H7 (cell line): ENCODE results near the gene GPR17. TPM values are rescaled to one million over a fixed set of nuclear protein-coding genes. Genes with fewer than 3 reads are reported as not detected.

Experiments used
- DNase-seq: peaks from one replicate; pipeline ENCODE4 v3.0.0; 2012
- H3K27me3 ChIP-seq: 2 replicates; pipeline ENCODE4 v1.6.0; 2011; ENCODE audit warnings: mild to moderate bottlenecking, low read length; ENCODE audit not compliant: control insufficient read depth, insufficient read depth
- H3K36me3 ChIP-seq: replicated peaks from 2 replicates; pipeline ENCODE4 v1.5.1; 2011; ENCODE audit warnings: low read length; ENCODE audit not compliant: control insufficient read depth, insufficient read depth
- H3K4me3 ChIP-seq: 2 replicates; pipeline ENCODE4 v1.5.1; 2011; ENCODE audit warnings: low read depth, mild to moderate bottlenecking, control low read depth, low read length, moderate library complexity; ENCODE audit not compliant: insufficient read depth
- total RNA-seq: library from RNA; depleted of rRNA; stranded (reverse); fragments of >200 nt; shearing (Covaris generic); gene quantifications from 2 replicates; pipeline ENCODE4 v1.2.3, GENCODE V29; 2014; rRNA removed

The GPR17 gene
- total RNA-seq, 1 experiment from 2014 or later = not detected

- no peaks in the 10 kb centered on the region for H3K36me3 ChIP-seq
- no peaks in the 10 kb centered on the region for H3K27me3 ChIP-seq
- DNase-seq = peak; percentile 74
Measured at GRCh38 chr2:127700527-127701192, 54.7 kb downstream of the GPR17 start.

DNA sequence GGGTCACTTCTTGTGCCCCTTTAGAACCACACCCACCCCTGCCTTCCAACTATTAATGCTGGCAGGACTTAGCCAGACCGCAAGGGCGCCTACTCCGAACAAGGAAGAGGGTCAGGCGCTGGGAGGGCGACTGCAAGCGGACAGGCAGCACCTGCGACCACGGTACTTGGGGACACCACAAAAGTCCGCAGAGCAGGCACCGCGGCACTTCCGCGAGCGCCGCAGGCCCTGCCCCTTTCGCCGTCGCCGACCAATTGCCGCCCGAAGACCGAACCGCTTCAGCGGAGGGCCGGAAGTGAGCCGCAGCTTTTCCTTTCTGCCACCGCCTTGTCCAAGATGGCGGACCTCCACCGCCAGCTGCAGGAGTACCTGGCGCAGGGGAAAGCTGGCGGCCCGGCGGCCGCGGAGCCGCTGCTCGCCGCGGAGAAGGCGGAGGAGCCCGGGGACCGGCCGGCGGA is 55.3 kb downstream of the GPR17 start, which contains the start of gene SFT2D3:
TSS of gene SFT2D3 (plus strand) at position 305 of the 458 bp plus-strand sequence. CDS start at position 337, 32 bp downstream.
- H3K36me3 ChIP-seq = peaks cover 2% of the 10 kb centered on the region; the same call in 1 of the 2 replicates
- peak within 1 kb of the TSS; percentile 69 for H3K4me3 ChIP-seq
- no peaks in the 10 kb centered on the region for H3K27me3 ChIP-seq
- DNase-seq = peak; percentile 95

More at GRCh38 chr2:127700527-127701192, 54.7 kb downstream of the GPR17 start:
- H3K4me3 ChIP-seq = peak overlapping the region; percentile 69

- Histone ChIP-seq H3K4me3 (peak overlapping the region; percentile 69), H3K36me3 (peaks cover 5% of the 10 kb centered on the region), H3K27me3 (no peaks in the 10 kb centered on the region)
- peak; percentile 90 for DNase-seq
Measured at GRCh38 chr2:127701651-127702394, 55.9 kb downstream of the GPR17 start.

Other genes starting within 250 kb of the GPR17 start
- 0.31 TPM in 1 of 2 replicates, not detected in the other for gene PROC, start 227.7 kb upstream of the GPR17 start, total RNA-seq
- 66.4 and 85.8 TPM in 2 replicates for gene IWS1, start 119.7 kb upstream of the GPR17 start, total RNA-seq
- gene MYO7B, start 110.5 kb upstream of the GPR17 start, total RNA-seq = not detected in 2 replicates
- gene LIMS2, start 29.4 kb downstream of the GPR17 start, total RNA-seq = 0.33 and 1.4 TPM in 2 replicates
- 10.5 and 13.4 TPM in 2 replicates for gene SFT2D3, start 55.3 kb downstream of the GPR17 start, total RNA-seq
- gene WDR33, start 165.0 kb downstream of the GPR17 start, total RNA-seq = 43.3 and 48.8 TPM in 2 replicates
- 24.8 and 32.7 TPM in 2 replicates for gene POLR2D, start 212.0 kb downstream of the GPR17 start, total RNA-seq
- 11.2 and 12.1 TPM in 2 replicates for gene AMMECR1L, start 239.8 kb downstream of the GPR17 start, total RNA-seq